ENCODE measurements around the gene SLC4A11.
A peak's percentile ranks its signal among the peaks of the same experiment; 100 is the strongest.

- TF ChIP-seq CTCF (IDR thresholded peaks at IDR 0.05) (no peak), POLR2A (IDR thresholded peaks at IDR 0.05) (peak; percentile 63 to 85 (median 83))
These were observed 34.7 kb downstream of the SLC4A11 start, which contains the start of gene DDRGK1 for GRCh38 chr20:3204124-3204794.
